ENCODE data around the gene GCNT2.

GRCh38 chr6:10491463-10491862, 29.7 kb upstream of the GCNT2 start:
- TF ChIP-seq, protein P1, sequence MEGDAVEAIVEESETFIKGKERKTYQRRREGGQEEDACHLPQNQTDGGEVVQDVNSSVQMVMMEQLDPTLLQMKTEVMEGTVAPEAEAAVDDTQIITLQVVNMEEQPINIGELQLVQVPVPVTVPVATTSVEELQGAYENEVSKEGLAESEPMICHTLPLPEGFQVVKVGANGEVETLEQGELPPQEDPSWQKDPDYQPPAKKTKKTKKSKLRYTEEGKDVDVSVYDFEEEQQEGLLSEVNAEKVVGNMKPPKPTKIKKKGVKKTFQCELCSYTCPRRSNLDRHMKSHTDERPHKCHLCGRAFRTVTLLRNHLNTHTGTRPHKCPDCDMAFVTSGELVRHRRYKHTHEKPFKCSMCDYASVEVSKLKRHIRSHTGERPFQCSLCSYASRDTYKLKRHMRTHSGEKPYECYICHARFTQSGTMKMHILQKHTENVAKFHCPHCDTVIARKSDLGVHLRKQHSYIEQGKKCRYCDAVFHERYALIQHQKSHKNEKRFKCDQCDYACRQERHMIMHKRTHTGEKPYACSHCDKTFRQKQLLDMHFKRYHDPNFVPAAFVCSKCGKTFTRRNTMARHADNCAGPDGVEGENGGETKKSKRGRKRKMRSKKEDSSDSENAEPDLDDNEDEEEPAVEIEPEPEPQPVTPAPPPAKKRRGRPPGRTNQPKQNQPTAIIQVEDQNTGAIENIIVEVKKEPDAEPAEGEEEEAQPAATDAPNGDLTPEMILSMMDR (IDR thresholded peaks at IDR 0.05): no peak
- TF ChIP-seq POLR2A (IDR thresholded peaks at IDR 0.05): no peak

Data from Peyer's patch (tissue), 4 donors.